Measurements from ENCODE around the gene CPA3.

Gene CPA3

GRCh38 chr3:148922467-148922866, 57.4 kb downstream of the CPA3 start:
- no peak for DNase-seq

- no peak for DNase-seq
Measured at GRCh38 chr3:148923592-148923991, 58.5 kb downstream of the CPA3 start.

- no peak for DNase-seq
Measured at GRCh38 chr3:148924562-148924961, 59.5 kb downstream of the CPA3 start.

- DNase-seq = no peak
Measured at GRCh38 chr3:148925845-148926244, 60.7 kb downstream of the CPA3 start.

GRCh38 chr3:148930752-148931151, 65.7 kb downstream of the CPA3 start:
- DNase-seq = no peak

GRCh38 chr3:148931574-148931973, 66.5 kb downstream of the CPA3 start:
- no peak for DNase-seq

GRCh38 chr3:148932972-148933371, 67.9 kb downstream of the CPA3 start:
- no peak for DNase-seq

- no peak for DNase-seq
Measured at GRCh38 chr3:148937467-148938255, 72.6 kb downstream of the CPA3 start.

GRCh38 chr3:148938306-148938705, 73.2 kb downstream of the CPA3 start:
- DNase-seq = no peak

GRCh38 chr3:148938936-148939335, 73.8 kb downstream of the CPA3 start:
- no peak for DNase-seq

GRCh38 chr3:148940983-148941382, 75.9 kb downstream of the CPA3 start:
- no peak for DNase-seq

- DNase-seq = peak; percentile 94
Measured at GRCh38 chr3:148943506-148944205, 78.6 kb downstream of the CPA3 start.

- no peak for DNase-seq
Measured at GRCh38 chr3:148945116-148945515, 80.0 kb downstream of the CPA3 start.
